HUES6 (cell line): ENCODE measurements around the gene ENTPD1.
"Not testable (repeated sequence)": the region's sequence is repeated elsewhere in the genome, so short reads cannot be mapped to it uniquely, and the experiment has no call there.

ENCODE experiments used
- H3K27ac ChIP-seq: 2 replicates; pipeline ENCODE4 v1.7.0; 2013; ENCODE audit warnings: low read depth, mild to moderate bottlenecking, low read length, inconsistent platforms
- H3K27me3 ChIP-seq: 2 replicates; pipeline ENCODE4 v1.6.1; 2013; ENCODE audit warnings: low read length; ENCODE audit not compliant: control insufficient read depth, insufficient read depth
- H3K36me3 ChIP-seq: 2 replicates; pipeline ENCODE4 v1.6.1; 2013; ENCODE audit warnings: low read length; ENCODE audit not compliant: control insufficient read depth, insufficient read depth
- H3K4me1 ChIP-seq: 2 replicates; pipeline ENCODE4 v1.6.1; 2013; ENCODE audit warnings: low read length; ENCODE audit not compliant: control insufficient read depth, insufficient read depth
- H3K4me3 ChIP-seq: 2 replicates; pipeline ENCODE4 v1.5.1; 2013; ENCODE audit warnings: low read depth, low read length
- H3K9ac ChIP-seq: one replicate; pipeline ENCODE4 v1.6.1; 2013; ENCODE audit warnings: mild to moderate bottlenecking, low read length
- H3K9me3 ChIP-seq: 2 replicates; pipeline ENCODE4 v1.6.1; 2013; ENCODE audit warnings: low read depth, low read length; ENCODE audit not compliant: control insufficient read depth, insufficient read depth

ENTPD1 gene

GRCh38 chr10:95795602-95796001, 39.6 kb downstream of the ENTPD1 start:
- peaks cover 8% of the 10 kb centered on the region; the same call in 1 of the 2 replicates for H3K4me1 ChIP-seq
- H3K4me3 ChIP-seq: no peak overlapping the region
- no peak overlapping the region for H3K27ac ChIP-seq
- H3K27me3 ChIP-seq: no peaks in the 10 kb centered on the region
- no peak overlapping the region for H3K9ac ChIP-seq
- peaks cover 11% of the 10 kb centered on the region; the same call in 1 of the 2 replicates for H3K9me3 ChIP-seq
- no peaks in the 10 kb centered on the region for H3K36me3 ChIP-seq

- no peak overlapping the region for H3K9ac ChIP-seq
- H3K27me3 ChIP-seq: no peaks in the 10 kb centered on the region
- no peak overlapping the region for H3K4me3 ChIP-seq
- H3K36me3 ChIP-seq: no peaks in the 10 kb centered on the region
- H3K27ac ChIP-seq: no peak overlapping the region
- peaks cover 8% of the 10 kb centered on the region; the same call in 1 of the 2 replicates for H3K4me1 ChIP-seq
- H3K9me3 ChIP-seq: peaks cover 14% of the 10 kb centered on the region; the same call in 1 of the 2 replicates
These were observed 40.5 kb downstream of the ENTPD1 start for GRCh38 chr10:95796504-95796903.

GRCh38 chr10:95798096-95798855, 42.3 kb downstream of the ENTPD1 start:
- peaks cover 1% of the 10 kb centered on the region; the same call in 1 of the 2 replicates for H3K4me1 ChIP-seq
- no peak overlapping the region for H3K27ac ChIP-seq
- H3K27me3 ChIP-seq: no peaks in the 10 kb centered on the region

GRCh38 chr10:95800286-95800685, 44.3 kb downstream of the ENTPD1 start:
- H3K27me3 ChIP-seq, H3K4me1 ChIP-seq, H3K36me3 ChIP-seq, H3K9ac ChIP-seq, H3K27ac ChIP-seq, H3K4me3 ChIP-seq: not testable (repeated sequence)
- peaks cover 21% of the 10 kb centered on the region; the same call in 1 of the 2 replicates for H3K9me3 ChIP-seq

More at GRCh38 chr10:95798096-95798855, 42.3 kb downstream of the ENTPD1 start:
- Histone ChIP-seq H3K9me3 (peaks cover 21% of the 10 kb centered on the region; the same call in 1 of the 2 replicates), H3K36me3 (no peaks in the 10 kb centered on the region), H3K4me3 (no peak overlapping the region), H3K9ac (no peak overlapping the region)

- H3K4me3 ChIP-seq, H3K27ac ChIP-seq, H3K9ac ChIP-seq, H3K36me3 ChIP-seq, H3K4me1 ChIP-seq, H3K27me3 ChIP-seq: not testable (repeated sequence)
- peaks cover 42% of the 10 kb centered on the region for H3K9me3 ChIP-seq
These were observed 50.9 kb downstream of the ENTPD1 start for GRCh38 chr10:95806687-95807380.

- peaks cover 34% of the 10 kb centered on the region for H3K9me3 ChIP-seq
- H3K27me3 ChIP-seq, H3K4me1 ChIP-seq, H3K27ac ChIP-seq, H3K9ac ChIP-seq, H3K36me3 ChIP-seq, H3K4me3 ChIP-seq: not testable (repeated sequence)
These were observed 52.8 kb downstream of the ENTPD1 start for GRCh38 chr10:95808705-95809308.

GRCh38 chr10:95809370-95810197, 53.6 kb downstream of the ENTPD1 start:
- Histone ChIP-seq H3K27ac (no peak overlapping the region), H3K9ac (no peak overlapping the region), H3K36me3 (no peaks in the 10 kb centered on the region), H3K4me3 (no peak overlapping the region), H3K4me1 (no peaks in the 10 kb centered on the region), H3K9me3 (peaks cover 34% of the 10 kb centered on the region), H3K27me3 (no peaks in the 10 kb centered on the region)

- Histone ChIP-seq H3K36me3 (no peaks in the 10 kb centered on the region), H3K4me1 (no peaks in the 10 kb centered on the region), H3K4me3 (no peak overlapping the region), H3K9ac (no peak overlapping the region), H3K9me3 (peaks cover 34% of the 10 kb centered on the region), H3K27me3 (no peaks in the 10 kb centered on the region), H3K27ac (no peak overlapping the region)
These were observed 54.4 kb downstream of the ENTPD1 start for GRCh38 chr10:95810198-95810976.

GRCh38 chr10:95813054-95813685, 57.2 kb downstream of the ENTPD1 start:
- peaks cover 33% of the 10 kb centered on the region for H3K9me3 ChIP-seq
- no peaks in the 10 kb centered on the region for H3K36me3 ChIP-seq
- H3K4me1 ChIP-seq: no peaks in the 10 kb centered on the region
- H3K27me3 ChIP-seq: no peaks in the 10 kb centered on the region
- H3K4me3 ChIP-seq: no peak overlapping the region
- H3K27ac ChIP-seq: no peak overlapping the region
- H3K9ac ChIP-seq: no peak overlapping the region
